Hematopoietic multipotent progenitor cell treated with erythropoietin and hydrocortisone succinate and interleukin-3 and kit ligand, for 17 days (in vitro differentiated cells): ENCODE results near the gene NUDT9.
"Not testable (repeated sequence)": the region's sequence is repeated elsewhere in the genome, so short reads cannot be mapped to it uniquely, and the experiment has no call there.

Experiments
- DNase-seq: peaks from one replicate; pipeline ENCODE4 v3.0.0-alpha.2; 2015; ENCODE audit warnings: low spot score

The NUDT9 gene

DNA sequence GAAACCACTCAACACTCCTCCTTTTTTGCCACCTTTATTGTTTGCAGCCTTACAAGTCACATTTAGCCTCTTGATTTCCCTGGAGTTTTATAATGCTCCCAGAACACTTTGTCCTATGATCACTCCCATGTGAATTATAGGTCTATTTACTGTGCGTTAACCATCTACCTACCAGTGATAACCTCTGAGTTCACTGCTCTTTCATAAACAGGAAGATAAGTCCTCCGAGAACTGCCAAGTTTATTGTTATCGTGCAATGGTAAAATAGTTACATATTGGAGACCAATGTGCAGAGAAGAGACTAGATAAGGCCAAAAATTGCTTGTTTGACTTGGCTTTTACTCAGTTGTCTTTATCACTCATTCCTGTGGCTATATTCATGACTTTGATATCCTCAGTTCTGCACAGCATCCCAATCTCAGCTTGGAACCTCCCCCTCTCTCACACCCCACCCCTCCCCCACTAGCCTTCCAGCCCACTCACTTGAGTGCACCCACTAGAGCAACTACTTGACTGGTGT, 12.9 kb upstream of the NUDT9 start:
- DNase-seq, result no peak

DNA sequence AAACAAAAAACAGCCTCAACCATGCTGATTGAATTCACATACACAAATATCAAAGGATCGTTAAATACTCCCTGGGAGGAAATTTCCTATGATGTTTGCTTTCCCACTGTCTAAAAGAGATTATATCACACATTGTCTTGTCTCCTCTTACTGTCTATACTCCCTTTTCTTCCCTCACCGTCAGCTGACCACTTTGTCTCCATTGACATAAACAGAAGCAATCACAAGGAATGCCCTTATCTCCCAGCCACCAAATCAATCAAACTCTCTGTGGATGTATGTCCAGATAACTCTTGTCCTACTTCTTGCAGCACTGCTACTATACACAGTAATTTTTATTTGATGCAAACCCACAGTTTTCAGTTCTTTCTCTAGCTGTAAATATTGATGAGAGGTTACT, 12.2 kb upstream of the NUDT9 start:
- no peak for DNase-seq

DNA sequence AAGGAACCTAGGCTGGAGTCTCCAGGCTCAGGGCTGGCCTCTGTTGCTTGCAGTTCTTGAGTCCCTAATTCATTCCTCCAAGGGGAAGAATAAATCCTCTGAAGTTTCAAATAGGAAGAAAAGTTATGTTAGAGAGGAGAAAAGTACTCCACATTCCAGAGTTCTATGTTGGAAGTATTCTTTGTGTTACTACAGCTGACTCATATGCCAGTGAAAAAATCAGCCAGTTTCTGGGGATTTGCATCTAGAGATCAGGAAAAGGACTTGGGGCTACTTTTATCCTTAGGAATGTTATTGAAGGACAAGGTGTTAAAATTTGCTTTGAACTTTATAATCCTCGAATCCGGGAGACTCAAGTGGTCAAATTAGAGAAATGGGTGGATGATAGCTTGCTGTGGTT, 11.7 kb upstream of the NUDT9 start:
- no peak for DNase-seq

DNA sequence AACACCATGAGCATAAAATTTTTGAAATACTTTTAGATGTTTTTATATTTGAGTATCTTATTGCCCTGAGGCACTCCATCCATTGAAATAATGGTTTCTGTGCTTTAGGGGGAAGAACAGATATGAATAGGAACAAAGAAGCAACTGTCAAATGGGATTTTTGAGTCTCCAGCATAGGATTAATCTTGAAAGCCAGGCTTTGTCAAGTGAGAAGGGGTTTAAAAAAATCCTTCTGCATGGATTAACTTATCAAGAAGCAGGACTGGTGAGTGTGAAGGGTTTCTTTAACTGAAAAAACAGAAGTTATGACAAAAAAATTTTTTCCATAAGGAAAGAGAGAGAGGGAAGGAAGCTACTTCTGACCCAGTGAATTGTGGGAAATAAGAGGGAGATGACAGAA, 7.6 kb upstream of the NUDT9 start:
- no peak for DNase-seq

DNA sequence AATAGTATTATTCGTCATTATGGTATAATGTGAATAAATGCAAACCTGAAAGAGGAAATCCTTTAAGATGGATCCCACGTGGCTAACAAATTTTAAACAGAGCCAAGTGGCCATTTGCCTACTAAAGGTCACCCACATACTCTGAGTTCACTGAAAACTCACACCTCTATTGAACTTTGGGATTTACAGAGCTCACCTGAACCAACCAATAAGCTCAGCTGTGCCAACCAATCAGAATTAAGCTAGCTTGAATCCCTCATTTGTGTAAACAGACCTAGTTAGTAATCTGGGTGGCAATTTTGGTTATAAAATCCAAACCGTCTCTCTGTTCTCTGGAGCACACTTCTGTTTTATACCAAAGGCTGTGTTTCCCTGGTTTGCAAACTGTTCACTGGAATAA, 5.4 kb upstream of the NUDT9 start:
- DNase-seq, result no peak

DNA sequence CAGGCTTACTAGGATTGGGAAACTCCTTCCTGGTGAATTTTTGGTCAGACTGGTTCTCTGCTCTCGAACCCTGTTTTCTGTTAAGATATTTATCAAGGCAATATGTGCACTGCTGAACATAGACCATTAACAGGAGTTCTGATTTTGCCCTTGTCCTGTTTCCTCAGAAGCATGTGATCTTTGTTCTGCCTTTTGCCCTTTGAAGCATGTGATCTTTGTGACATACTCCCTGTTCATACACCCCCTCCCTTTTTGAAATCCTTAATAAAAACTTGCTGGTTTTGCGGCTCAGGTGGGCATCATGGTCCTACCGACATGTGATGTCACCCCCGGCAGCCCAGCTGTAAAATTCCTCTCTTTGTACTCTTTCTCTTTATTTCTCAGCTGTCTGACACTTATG, 4.0 kb upstream of the NUDT9 start:
- not testable (repeated sequence) for DNase-seq

DNA sequence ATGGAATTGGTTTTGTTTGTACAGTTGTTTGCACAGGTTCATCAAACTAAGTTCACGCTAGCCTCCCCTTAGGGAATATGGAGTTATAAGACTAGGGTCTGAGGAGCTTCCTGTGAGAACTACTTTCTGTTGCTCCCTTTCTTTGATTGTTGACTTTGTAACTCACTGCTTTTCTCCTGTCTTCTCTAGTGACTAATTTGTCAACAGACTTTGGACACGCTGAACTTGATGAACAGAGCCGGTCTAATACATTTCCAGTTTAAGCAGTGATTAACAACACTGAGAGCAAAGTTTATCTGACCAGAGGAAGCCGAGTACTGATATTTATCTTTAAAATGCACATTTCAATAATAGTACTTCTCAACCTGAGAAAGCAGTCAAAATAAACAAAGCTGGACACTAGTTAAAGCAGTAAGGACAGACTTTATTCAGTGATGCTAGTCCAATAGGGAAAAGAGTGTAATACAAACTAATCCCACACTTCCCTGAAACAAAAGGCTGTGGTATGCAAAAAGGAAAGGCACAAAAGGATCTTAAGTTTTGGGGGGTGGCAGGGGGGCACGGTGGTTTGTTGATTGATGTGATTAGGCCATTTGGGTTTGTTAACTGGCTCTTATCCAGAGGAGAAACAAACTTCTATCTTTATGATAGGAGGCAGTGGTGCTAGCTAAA, 2.7 kb upstream of the NUDT9 start:
- no peak for DNase-seq

DNA sequence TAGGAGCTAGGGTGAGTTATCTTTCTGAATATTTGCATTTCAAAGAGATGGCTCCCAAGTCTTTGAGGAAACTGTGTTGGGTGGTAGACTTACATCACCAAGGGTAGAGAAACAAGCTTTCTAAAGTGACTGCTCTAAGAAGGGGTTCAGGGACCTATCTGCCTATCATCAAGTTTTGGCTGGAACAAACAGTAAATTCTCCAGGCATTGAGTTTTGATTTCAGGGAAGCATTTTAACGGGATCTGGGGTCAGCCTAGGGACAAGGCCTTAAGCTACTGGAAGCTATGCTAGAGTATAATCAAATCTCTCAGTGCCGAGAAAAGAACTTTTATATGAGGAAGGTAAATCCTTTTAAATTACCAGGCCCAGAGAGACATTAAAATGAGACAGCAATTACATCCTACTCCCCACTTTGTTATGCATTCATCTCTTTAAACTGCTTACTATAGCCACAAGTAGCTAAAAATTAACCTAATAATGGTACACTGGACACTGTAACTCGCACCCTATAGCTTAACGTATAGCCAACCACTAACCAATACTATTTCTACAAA, 2.0 kb upstream of the NUDT9 start:
- no peak for DNase-seq

DNA sequence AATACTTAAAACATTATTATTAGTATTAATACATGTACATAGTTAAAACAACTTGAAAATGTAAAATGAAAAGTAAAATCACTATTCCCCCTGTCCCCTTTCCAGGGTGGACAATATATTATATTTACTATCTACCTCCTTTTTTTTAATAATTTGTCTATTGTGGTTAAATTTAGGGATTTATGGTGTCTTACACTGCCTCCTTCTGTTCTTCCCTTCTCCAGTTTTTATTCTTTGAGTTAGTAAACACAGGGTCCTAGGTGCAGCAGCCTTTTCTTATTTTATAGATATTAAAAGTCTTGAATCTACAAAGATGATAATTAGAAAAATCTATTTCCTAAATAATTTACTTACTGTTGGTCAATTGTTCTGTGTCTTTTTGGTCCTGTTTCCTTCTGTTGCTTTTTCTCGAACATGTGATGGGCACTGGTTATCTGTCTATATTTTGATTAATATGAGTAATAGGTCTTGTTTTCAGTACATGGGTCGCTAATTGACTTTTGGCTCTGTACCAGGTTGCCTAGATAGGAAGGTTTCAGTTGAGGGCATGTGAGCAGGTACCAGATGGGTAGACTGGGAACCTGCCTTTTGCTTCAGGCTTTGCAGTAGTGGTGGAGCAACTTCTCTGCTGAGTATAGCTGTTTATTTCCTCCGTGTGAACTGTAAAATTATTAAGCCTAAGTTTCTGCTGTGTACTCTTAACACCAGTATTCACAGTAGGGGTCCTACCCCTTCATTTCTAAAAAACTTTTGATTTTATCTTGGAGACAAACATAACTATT, 1.1 kb downstream of the NUDT9 start:
- peak; percentile 68 for DNase-seq

DNA sequence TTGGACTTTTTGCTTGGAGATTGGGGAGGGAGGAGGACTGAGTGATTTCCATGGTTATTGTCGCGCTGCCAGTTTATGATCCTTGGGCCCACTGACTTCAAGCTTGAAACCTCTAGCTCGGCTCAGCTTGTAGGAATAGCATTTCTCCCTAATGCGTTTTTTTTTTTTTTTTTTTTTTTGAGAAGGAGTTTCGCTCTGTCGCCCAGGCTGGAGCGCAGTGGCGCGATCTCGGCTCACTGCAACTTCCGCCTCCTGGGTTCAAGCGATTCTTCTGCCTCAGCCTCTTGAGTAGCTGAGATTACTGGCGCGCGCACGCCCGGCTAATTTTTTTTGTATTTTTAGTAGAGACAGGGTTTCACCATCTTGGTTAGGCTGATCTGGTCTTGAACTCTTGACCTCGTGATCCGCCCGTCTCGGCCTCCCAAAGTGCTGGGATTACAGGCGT, 1.7 kb downstream of the NUDT9 start:
- DNase-seq, result not testable (repeated sequence)

DNA sequence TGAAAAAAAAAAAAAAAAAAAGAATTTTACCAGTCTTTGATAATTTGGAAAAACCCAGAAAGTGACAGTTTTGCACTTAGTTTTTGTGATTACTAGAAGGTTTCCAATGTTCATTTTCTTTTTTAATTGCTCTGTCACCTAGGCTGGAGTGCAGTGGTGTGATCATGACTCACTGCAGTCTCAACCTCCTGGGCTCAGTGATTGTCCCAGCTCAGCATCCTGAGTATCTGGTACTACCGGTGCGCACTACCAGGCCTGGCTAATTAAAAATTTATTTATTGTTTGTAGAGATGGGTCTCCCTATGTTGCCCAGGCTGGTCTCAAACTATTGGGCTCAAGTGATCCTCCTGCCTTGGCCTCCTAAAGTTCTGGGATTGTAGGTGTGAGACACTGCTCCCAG, 3.3 kb downstream of the NUDT9 start:
- no peak for DNase-seq

DNA sequence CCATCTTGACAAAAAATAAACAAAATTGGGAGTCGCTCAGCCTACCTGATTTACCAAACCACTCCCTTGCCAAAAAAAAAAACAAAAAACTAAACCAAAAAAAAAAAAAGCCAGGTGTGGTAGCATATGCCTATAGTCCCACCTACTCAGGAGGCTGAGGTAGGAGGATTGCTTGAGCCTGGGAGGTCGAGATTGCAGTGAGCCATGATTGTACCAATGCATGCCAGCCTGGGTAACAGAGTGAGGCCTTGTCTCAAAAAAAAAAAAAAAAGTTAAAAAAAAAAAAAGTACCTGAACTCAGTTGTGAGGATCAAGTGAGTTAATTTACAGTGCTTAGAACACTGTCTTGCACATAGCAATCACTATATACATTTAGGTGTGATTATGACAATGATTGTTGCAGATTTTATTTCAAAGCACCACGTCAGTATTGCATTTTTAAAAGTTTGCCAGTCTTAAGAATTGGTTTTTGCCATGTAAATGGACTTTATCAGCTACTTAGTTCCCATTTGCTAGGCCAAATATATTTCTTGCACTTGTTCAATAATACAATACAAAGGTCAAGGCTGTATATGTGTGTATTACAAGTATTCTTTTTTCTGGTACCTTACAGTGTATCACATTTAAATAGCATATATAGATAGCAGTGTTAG, 4.6 kb downstream of the NUDT9 start:
- no peak for DNase-seq

DNA sequence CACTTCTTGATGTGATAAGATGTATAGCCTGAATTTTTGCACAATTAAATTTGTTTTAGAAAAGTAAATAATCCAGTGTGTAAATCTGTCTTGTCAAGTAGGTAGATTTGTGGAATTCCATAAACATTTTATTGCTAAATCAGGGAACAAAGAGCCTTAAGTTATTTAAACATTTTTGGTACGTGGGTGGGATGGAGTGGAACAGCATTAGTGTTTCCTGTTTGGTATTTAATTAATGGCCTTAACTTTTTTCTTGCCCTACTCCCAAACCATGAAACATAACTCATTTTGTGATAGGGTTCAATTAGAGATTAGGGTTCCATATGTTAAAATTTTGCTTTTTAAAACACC, 5.1 kb downstream of the NUDT9 start:
- DNase-seq, result no peak

DNA sequence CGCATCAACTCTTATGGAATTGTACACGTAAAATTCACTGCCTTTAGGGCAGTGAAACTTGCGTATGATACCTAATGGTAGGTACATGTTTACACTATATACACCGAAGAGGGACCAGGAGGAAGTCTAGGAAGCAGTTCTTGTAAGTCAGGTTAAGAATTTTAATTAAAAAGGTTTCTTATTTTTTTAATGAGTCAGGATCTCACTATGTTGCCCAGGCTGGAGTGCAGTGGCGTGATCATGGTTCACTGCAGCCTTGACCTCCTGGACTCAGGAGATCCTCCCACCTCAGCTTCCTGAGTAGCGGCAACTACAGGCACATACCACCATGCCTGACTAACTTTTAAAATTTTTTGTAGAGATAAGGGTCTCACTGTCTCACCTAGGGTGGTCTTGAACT, 6.6 kb downstream of the NUDT9 start:
- DNase-seq, result no peak

DNA sequence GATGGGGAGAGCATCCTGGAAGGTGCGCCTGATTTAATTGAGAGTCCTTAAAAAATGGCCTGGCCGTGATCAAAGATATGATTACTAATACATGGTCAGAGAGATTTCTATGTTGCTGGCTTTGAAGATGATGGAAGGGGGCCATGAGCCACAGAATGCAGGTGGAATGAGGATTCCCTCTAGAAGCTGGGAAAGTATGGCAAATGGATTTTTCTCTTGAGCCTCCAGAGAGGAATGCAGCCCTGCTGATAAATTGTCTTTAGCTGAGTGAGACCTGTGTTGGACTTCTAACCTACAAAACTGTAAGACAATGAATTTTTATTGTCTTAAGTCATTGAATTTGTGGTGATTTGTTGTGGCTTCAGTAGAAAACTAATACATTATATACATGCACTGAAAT, 7.7 kb downstream of the NUDT9 start:
- no peak for DNase-seq

DNA sequence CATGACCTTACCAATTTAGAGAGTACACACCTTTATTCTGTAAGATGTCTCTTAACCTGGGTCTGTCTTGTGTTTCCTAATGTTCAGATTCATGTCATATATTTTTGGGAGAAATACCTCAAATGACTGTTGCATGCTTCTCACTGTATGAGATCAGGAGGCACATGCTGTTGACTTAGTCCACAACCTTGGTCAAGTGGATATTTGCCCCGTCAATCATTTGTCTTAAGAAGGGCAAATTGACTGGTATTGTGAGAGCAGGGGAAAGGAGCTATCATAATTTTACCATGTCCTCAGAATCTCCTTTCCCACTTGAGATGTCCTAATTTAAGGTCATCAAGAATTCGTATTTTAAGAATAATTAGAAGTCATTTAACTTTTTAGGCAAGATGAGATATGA, 11.0 kb downstream of the NUDT9 start:
- no peak for DNase-seq

DNA sequence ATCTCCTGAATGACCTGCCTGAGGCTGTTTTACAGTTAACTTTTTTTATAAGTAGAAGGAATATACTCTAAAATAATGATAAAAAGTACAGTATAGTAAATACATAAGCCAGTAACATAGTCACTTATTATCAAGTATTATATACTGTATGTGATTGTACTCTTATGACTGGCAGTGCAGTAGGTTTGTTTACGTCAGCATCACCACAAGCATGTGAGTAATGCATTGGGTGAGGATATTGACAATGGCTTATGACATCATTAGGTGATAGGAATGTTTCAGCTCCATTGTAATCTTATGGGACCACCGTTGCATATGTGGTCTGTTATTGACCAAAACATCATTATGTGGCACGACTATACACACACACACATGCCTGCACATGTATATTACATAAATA, 20.5 kb downstream of the NUDT9 start:
- no peak for DNase-seq

DNA sequence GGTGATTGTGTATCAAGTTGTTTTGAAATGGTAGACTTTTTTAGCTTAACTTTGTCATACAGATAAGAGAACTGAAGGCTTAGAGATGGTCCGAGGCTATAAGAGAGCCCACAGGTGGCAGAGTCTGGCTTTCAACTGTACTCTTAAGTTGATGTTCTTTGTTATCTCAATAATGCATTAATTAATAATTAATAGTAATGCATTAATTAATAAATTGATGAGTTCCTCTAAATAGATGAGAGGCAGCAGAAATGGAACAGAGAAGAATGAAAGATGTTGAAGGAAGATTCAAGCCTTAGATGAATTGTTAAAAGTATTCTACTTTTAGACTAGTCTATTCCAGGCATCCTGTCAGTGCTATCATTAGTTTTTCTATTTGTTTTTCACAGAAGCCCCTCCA, 22.4 kb downstream of the NUDT9 start:
- no peak for DNase-seq

DNA sequence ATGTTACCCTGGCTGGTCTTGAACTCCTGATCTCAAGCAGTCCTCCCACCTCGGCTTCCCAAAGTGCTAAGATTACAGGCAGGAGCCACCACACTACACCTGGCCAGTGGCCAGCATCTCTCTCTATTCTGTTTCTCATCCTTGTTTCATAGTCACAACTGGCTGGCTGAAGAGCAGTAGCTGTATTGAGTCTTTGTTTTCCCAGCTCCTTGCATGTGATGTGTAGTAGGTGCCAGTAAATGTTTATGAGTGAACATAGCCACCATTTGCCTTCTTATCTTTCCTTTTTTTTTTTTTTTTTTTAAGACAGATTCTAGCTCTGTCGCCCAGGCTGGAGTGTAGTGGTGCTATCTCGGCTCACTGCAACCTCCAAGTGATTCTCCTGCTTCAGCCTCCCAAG, 23.6 kb downstream of the NUDT9 start:
- DNase-seq, result no peak

DNA sequence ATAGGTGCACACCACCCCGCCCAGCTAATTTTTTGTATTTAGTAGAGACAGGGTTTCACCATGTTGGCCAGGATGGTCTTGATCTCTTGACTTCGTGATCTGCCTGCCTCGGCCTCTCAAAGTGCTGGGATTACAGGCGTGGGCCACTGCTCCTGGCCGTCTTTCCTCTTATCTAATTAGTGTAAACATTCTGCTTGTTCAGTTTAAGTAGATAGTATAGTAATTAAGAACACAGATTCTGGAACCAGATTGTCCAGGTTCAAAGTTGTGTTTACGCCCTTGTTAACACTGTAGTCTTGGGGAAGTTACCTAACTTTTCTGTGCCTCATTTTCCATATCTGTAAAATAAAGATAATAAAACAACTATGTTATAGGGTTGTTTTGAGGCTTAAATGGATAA, 24.0 kb downstream of the NUDT9 start:
- not testable (repeated sequence) for DNase-seq

DNA sequence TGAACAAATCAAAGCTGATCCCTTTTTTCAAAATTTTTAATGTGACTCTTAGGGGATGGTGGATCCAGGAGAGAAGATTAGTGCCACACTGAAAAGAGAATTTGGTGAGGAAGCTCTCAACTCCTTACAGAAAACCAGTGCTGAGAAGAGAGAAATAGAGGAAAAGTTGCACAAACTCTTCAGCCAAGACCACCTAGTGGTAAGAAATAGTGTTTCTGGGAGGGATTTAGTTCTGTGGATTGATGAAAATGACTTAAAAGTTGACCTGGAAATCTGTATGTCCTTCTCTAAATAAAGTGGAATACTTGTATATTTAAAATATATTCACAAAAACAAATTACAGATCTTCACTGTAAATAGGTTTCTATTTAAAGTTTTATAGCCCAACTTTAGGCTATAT, 29.2 kb downstream of the NUDT9 start:
- no peak for DNase-seq

DNA sequence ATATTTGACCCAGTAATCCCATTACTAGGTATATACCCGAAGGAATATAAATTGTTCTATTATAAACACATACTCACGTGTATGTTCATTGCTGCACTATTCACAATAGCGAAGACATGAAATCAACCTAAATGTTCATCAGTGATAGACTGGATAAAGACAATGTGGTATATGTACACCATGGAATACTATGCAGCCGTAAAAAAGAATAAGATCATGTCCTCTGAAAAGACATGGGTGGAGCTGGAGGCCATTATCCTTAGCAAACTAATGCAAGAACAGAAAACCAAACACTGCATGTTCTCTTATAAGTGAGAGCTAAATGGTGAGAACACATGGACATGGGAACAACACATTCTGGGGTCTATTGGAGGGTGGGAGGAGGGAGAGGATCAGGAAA, 36.5 kb downstream of the NUDT9 start:
- DNase-seq, result no peak

DNA sequence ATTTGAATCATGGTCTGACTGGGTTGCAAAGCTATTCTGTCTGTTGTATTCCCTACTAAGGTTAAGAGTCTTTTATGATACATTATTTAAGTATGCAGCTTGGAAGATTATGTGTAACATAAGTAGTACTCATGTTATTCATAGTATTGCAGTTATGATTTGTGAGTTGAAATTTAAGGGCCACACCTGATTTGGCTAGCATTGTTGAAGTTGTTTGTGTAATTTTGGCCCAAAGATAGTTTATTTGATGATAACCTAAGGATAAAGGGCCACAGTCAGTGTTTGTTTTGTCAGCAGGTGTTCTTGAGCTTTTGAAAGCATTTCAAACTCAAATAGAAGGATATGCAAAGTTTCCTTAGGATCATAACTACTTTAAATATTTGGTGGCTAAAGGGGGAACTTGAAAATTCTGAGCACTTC, 38.9 kb downstream of the NUDT9 start:
- DNase-seq, result no peak
